H1 (cell line): ENCODE measurements around the gene KAT8. TPM values are rescaled to one million over a fixed set of nuclear protein-coding genes. Genes with fewer than 3 reads are reported as not detected.

Experiments used
- CTCF ChIA-PET: fragments of 300-600 bp; sonication (Branson Sonifier 250); formaldehyde crosslinking; loops from one replicate; lab custom pipeline; 2021; ENCODE audit not compliant: partially characterized antibody; lab: Charles Lee
- POLR2A ChIA-PET: fragments of 300-600 bp; sonication (Branson Sonifier 250); formaldehyde crosslinking; loops from one replicate; lab custom pipeline; 2021; ENCODE audit warnings: inconsistent platforms; ENCODE audit not compliant: partially characterized antibody; lab: Charles Lee
- DNase-seq, 2 experiments: peaks; one replicate each; pipeline versions ENCODE4 v3.0.0 to v3.0.0-alpha.2; 2010 to 2022; ENCODE audit warnings: low spot score in 2 of 2, low read depth in 1 of 2, mixed read lengths in 1 of 2
- FAIRE-seq: peaks from 2 replicates; lab custom pipeline; 2011; peaks lifted over from hg19 to GRCh38; lab: Jason Lieb, UNC
- H2AFZ ChIP-seq: 2 replicates; pipeline ENCODE4 v1.8.1; 2012; ENCODE audit warnings: low read length, inconsistent platforms
- H2AK5ac ChIP-seq: 2 replicates; pipeline ENCODE4 v1.6.1; 2013; ENCODE audit warnings: low read depth, low read length
- H2BK120ac ChIP-seq: replicated peaks from 2 replicates; pipeline ENCODE3; 2013; ENCODE audit warnings: low read depth, low read length, inconsistent platforms
- H2BK12ac ChIP-seq: 2 replicates; pipeline ENCODE4 v1.6.1; 2013; ENCODE audit warnings: low read depth, low read length
- H2BK15ac ChIP-seq: 2 replicates; pipeline ENCODE4 v1.6.1; 2013; ENCODE audit warnings: low read length
- H2BK20ac ChIP-seq: 2 replicates; pipeline ENCODE4 v1.6.1; 2013; ENCODE audit warnings: low read length
- H2BK5ac ChIP-seq: 2 replicates; pipeline ENCODE4 v1.6.1; 2013; ENCODE audit warnings: low read depth, low read length
- H3K14ac ChIP-seq: 2 replicates; pipeline ENCODE4 v1.6.1; 2013; ENCODE audit warnings: inconsistent platforms; ENCODE audit not compliant: insufficient read length
- H3K18ac ChIP-seq: 2 replicates; pipeline ENCODE4 v1.6.1; 2013; ENCODE audit warnings: low read length; ENCODE audit errors: extremely low read depth
- H3K23ac ChIP-seq: 2 replicates; pipeline ENCODE4 v1.6.1; 2013; ENCODE audit warnings: inconsistent platforms; ENCODE audit not compliant: insufficient read length
- H3K23me2 ChIP-seq: 2 replicates; pipeline ENCODE4 v1.6.1; 2013; ENCODE audit warnings: low read depth, low read length
- H3K27ac ChIP-seq: 2 replicates; pipeline ENCODE4 v1.6.1; 2011; ENCODE audit warnings: low read depth, low read length, inconsistent platforms
- H3K27me3 ChIP-seq, 4 experiments: replicated peaks in 1 of 4; 1 replicate in 1 of 4; 2 replicates in 3 of 4; pipeline versions ENCODE4 v1.6.1 to v1.8.1; 2011 to 2013; ENCODE audit warnings: low read length in 3 of 4, mild to moderate bottlenecking in 3 of 4, inconsistent platforms in 2 of 4, mixed read lengths in 2 of 4, moderate library complexity in 1 of 4; ENCODE audit not compliant: control insufficient read depth in 3 of 4, insufficient read depth in 3 of 4; ENCODE audit errors: extremely low read depth in 1 of 4
- H3K36me3 ChIP-seq, 4 experiments: 2 replicates each; pipeline versions ENCODE4 v1.6.1 to v1.8.1; 2011 to 2013; ENCODE audit warnings: mild to moderate bottlenecking in 4 of 4, low read length in 3 of 4, moderate library complexity in 2 of 4, control low read depth in 1 of 4, inconsistent platforms in 1 of 4; ENCODE audit not compliant: insufficient read depth in 4 of 4, control insufficient read depth in 2 of 4
- H3K4ac ChIP-seq: replicated peaks from 2 replicates; pipeline ENCODE3; 2013; ENCODE audit warnings: low read length, low read depth, mixed read lengths, inconsistent platforms; ENCODE audit not compliant: insufficient read length
- H3K4me1 ChIP-seq, 4 experiments: replicated peaks in 1 of 4; 1 replicate in 1 of 4; 2 replicates in 3 of 4; pipeline versions ENCODE4 v1.6.1 to v1.8.1; 2011 to 2013; ENCODE audit warnings: low read length in 3 of 4, inconsistent platforms in 2 of 4, mixed read lengths in 1 of 4; ENCODE audit not compliant: insufficient read depth in 4 of 4, control insufficient read depth in 3 of 4
- H3K4me2 ChIP-seq, 2 experiments: 2 replicates each; pipeline versions ENCODE4 v1.6.1 to v1.8.1; 2011 to 2013; ENCODE audit warnings: low read depth in 2 of 2, low read length in 2 of 2, control low read depth in 1 of 2, inconsistent platforms in 1 of 2, mild to moderate bottlenecking in 1 of 2; ENCODE audit not compliant: insufficient read depth in 1 of 2
- H3K4me3 ChIP-seq, 4 experiments: fragments of 200-600, 300-600 bp in 1 of 4; sonication (generic), shearing (Covaris generic), sonication (Bioruptor Twin) in 1 of 4; 2 replicates each; pipeline versions ENCODE4 v1.5.1 to v1.8.1; 2011 to 2016; ENCODE audit warnings: low read length in 4 of 4, low read depth in 3 of 4, control low read depth in 2 of 4, inconsistent platforms in 2 of 4, mild to moderate bottlenecking in 2 of 4, mixed read lengths in 1 of 4, moderate library complexity in 1 of 4; ENCODE audit not compliant: insufficient read depth in 2 of 4; ENCODE audit errors: extremely low read depth in 1 of 4
- H3K56ac ChIP-seq: replicated peaks from 2 replicates; pipeline ENCODE3; 2013; ENCODE audit warnings: low read depth, mild to moderate bottlenecking, mixed read lengths, low read length, inconsistent platforms; ENCODE audit not compliant: insufficient read length
- H3K79me1 ChIP-seq: 2 replicates; pipeline ENCODE4 v1.6.1; 2013; ENCODE audit warnings: low read depth, low read length, control low read depth
- H3K79me2 ChIP-seq, 2 experiments: 2 replicates each; pipeline versions ENCODE4 v1.6.1 to v1.8.1; 2012 to 2013; ENCODE audit warnings: low read length in 2 of 2, mild to moderate bottlenecking in 2 of 2, inconsistent platforms in 1 of 2; ENCODE audit not compliant: insufficient read depth in 2 of 2, control insufficient read depth in 1 of 2
- H3K9ac ChIP-seq, 4 experiments: replicated peaks in 1 of 4; 1 replicate in 1 of 4; 2 replicates in 3 of 4; pipeline versions ENCODE4 v1.6.1 to v1.8.1; 2011 to 2013; ENCODE audit warnings: low read depth in 3 of 4, low read length in 3 of 4, control low read depth in 2 of 4, mild to moderate bottlenecking in 2 of 4, moderate library complexity in 2 of 4, inconsistent platforms in 1 of 4; ENCODE audit errors: extremely low read depth in 1 of 4
- H3K9me3 ChIP-seq, 2 experiments: 2 replicates each; pipeline versions ENCODE4 v1.6.1 to v1.8.1; 2012 to 2013; ENCODE audit warnings: mild to moderate bottlenecking in 2 of 2, moderate library complexity in 2 of 2, control low read depth in 1 of 2, inconsistent platforms in 1 of 2, low read depth in 1 of 2, low read length in 1 of 2, mixed read lengths in 1 of 2; ENCODE audit not compliant: insufficient read depth in 2 of 2
- H4K20me1 ChIP-seq, 2 experiments: replicated peaks in 1 of 2; 2 replicates each; pipeline versions ENCODE3 to v1.8.1; 2011 to 2013; ENCODE audit warnings: inconsistent platforms in 2 of 2, low read length in 2 of 2, mild to moderate bottlenecking in 1 of 2; ENCODE audit not compliant: insufficient read depth in 2 of 2, control insufficient read depth in 1 of 2
- H4K5ac ChIP-seq: 2 replicates; pipeline ENCODE4 v1.6.1; 2013; ENCODE audit warnings: low read length, low read depth, mixed read lengths, inconsistent platforms; ENCODE audit not compliant: insufficient read length
- H4K8ac ChIP-seq: 2 replicates; pipeline ENCODE4 v1.8.0; 2013; ENCODE audit warnings: mild to moderate bottlenecking, moderate library complexity, low read length, inconsistent platforms; ENCODE audit not compliant: insufficient read depth; ENCODE audit errors: extremely low read depth
- H4K91ac ChIP-seq: replicated peaks from 2 replicates; pipeline ENCODE3; 2013; ENCODE audit warnings: low read length, mixed read lengths, inconsistent platforms; ENCODE audit not compliant: insufficient read length
- CBX8 ChIP-seq: fragments of 300-800, 300-1000 bp; sonication (generic); IDR thresholded peaks from 2 replicates; pipeline ENCODE4 v1.7.1; 2016; ENCODE audit warnings: low read depth, low read length, borderline replicate concordance
- CREB1 ChIP-seq: IDR thresholded peaks from 2 replicates; pipeline ENCODE4 v1.6.1; 2012; ENCODE audit warnings: inconsistent platforms
- CTCF ChIP-seq, 3 experiments: IDR thresholded peaks; 1 replicate in 2 of 3; 2 replicates in 1 of 3; pipeline versions ENCODE4 v1.5.1 to v1.6.1; 2011; ENCODE audit warnings: low read length in 3 of 3, mild to moderate bottlenecking in 3 of 3, inconsistent platforms in 2 of 3, low read depth in 1 of 3, moderate library complexity in 1 of 3; ENCODE audit not compliant: insufficient read depth in 1 of 3; ENCODE audit errors: control extremely low read depth in 1 of 3
- PHF8 ChIP-seq: fragments of 200-600 bp; sonication (generic); conservative IDR thresholded peaks from 2 replicates; pipeline ENCODE4 v1.7.1; 2012; ENCODE audit warnings: low read depth, mild to moderate bottlenecking, inconsistent platforms, low read length, moderate library complexity
- SP2 ChIP-seq: IDR thresholded peaks from 2 replicates; pipeline ENCODE4 v1.6.1; 2012; ENCODE audit warnings: mild to moderate bottlenecking, low read length, inconsistent platforms
- YY1 ChIP-seq: IDR thresholded peaks from 2 replicates; pipeline ENCODE4 v1.6.1; 2011; ENCODE audit warnings: low read depth, mild to moderate bottlenecking, low read length
- WGBS, 2 experiments: shearing (Covaris generic) in 1 of 2; methylation state at CpG; one replicate each; pipeline versions ENCODE4 v1.1.6 to v1.1.7; 2013 to 2015; ENCODE audit warnings: low lambda C conversion rate in 2 of 2, mixed read lengths in 2 of 2, inconsistent platforms in 1 of 2, low coverage in 1 of 2, missing lambda C conversion rate in 1 of 2; ENCODE audit not compliant: insufficient replicate concordance in 2 of 2, insufficient coverage in 1 of 2, insufficient read length in 1 of 2; ENCODE audit errors: extremely low coverage in 1 of 2, missing lambda C conversion rate in 1 of 2; 5-methylcytosine and 5-hydroxymethylcytosine counted together
- polyA plus RNA-seq, 7 experiments: library from polyadenylated mRNA; depleted of rRNA in 3 of 7; stranded (reverse) in 5 of 7; unstranded in 2 of 7; fragments of >200 nt in 5 of 7; fragments of 200-250 nt in 2 of 7; gene quantifications; 1 replicate in 5 of 7; 2 replicates in 1 of 7; 4 replicates in 1 of 7; pipeline versions ENCODE4 v1.2.1 to v1.2.3, GENCODE V29; 2011 to 2013; ENCODE audit warnings: missing spikeins in 2 of 7, mixed read lengths in 2 of 7
- total RNA-seq: library from RNA; stranded (reverse); fragmentation: NEBNext Ultra II Directional; extraction: Animal tissue kit (Norgen Biotek cat#: 25700); gene quantifications from 2 replicates; pipeline ENCODE4 v1.2.1, GENCODE V29; 2021

Gene KAT8
- total and polyA plus RNA-seq, 2 of the 8 experiments (the other 6 are each of a cell fraction or from before 2014, with no cell fraction given) = 52.6 to 61.6 TPM

- no peaks in the 10 kb centered on the region for H4K20me1 ChIP-seq
- FAIRE-seq (no peak), DNase-seq (no peak)
- no peak overlapping the region for H2BK5ac ChIP-seq
- no peaks in the 10 kb centered on the region for H3K27me3 ChIP-seq
- no peak overlapping the region for H4K91ac ChIP-seq
- H3K9ac ChIP-seq = no peak overlapping the region
- CTCF ChIA-PET = interaction anchor here (0.9 to 1.8 kb wide), 2 partner anchors 14 to 24 kb away, joined by 3 read pairs; no protein-coding TSS in a partner anchor
- no peaks in the 10 kb centered on the region for H3K9me3 ChIP-seq
- H3K79me1 ChIP-seq = no peaks in the 10 kb centered on the region; the same call in 1 of the 2 replicates
- H3K56ac ChIP-seq = no peak overlapping the region
- POLR2A ChIA-PET = interaction anchor here (0.6 to 29.9 kb wide), 2 partner anchors 30 to 59 kb away, joined by 3 to 713 read pairs; partner anchors contain the start of genes PRSS36 and PRSS8
- peaks cover 8% of the 10 kb centered on the region for H3K23me2 ChIP-seq
- no peak overlapping the region for H2BK15ac ChIP-seq
- H3K4me2 ChIP-seq = no peak overlapping the region; a peak in 1 of 4 replicates
- H3K4me1 ChIP-seq = peaks cover 0 to 5% (median 2%) of the 10 kb centered on the region in 4 experiments; a peak in 1 of 7 replicates
- no peak overlapping the region for H3K27ac ChIP-seq
- H2BK12ac ChIP-seq = no peak overlapping the region
- H3K4me3 ChIP-seq = no peak overlapping the region
- H3K14ac ChIP-seq = no peak overlapping the region
- no peak overlapping the region for H2AFZ ChIP-seq
- H2BK120ac ChIP-seq = no peak overlapping the region
- 94% methylated on average over 28 of the region's 28 CpGs; no CpG with 5 or more reads in 1 of the 2 experiments for WGBS, 2 experiments
- H2BK20ac ChIP-seq = no peak overlapping the region
- no peak overlapping the region for H4K5ac ChIP-seq
- H3K18ac ChIP-seq = no peak overlapping the region
- TF ChIP-seq CREB1 = no peak
- no peak for TF ChIP-seq YY1
- TF ChIP-seq PHF8 = no peak
- no peak for TF ChIP-seq SP2
- no peak for TF ChIP-seq CTCF (IDR thresholded peaks at IDR 0.05; ENCODE audit: control extremely low read depth in 1 of 3, insufficient read depth in 1 of 3, low read depth in 1 of 3, low read length in 3 of 3)
- no peak for TF ChIP-seq CBX8
- H3K79me2 ChIP-seq = no peaks in the 10 kb centered on the region
- no peak overlapping the region for H4K8ac ChIP-seq
- no peak overlapping the region for H3K23ac ChIP-seq
- H2AK5ac ChIP-seq = no peak overlapping the region
- peaks cover 2 to 15% (median 10%) of the 10 kb centered on the region in 4 experiments; a peak in 5 of 8 replicates for H3K36me3 ChIP-seq
- no peak overlapping the region for H3K4ac ChIP-seq
Measured at GRCh38 chr16:31106509-31107464, 10.7 kb upstream of the KAT8 start.
